Measurements from ENCODE around the gene ZNF417. TPM values are rescaled to one million over a fixed set of nuclear protein-coding genes. Genes with fewer than 3 reads are reported as not detected.

ZNF417 gene
- total RNA-seq, 1 donor = 20.6 TPM

- H3K4me2 ChIP-seq (ENCODE audit: insufficient read depth, low read length) = no peak overlapping the region
- TF ChIP-seq CTCF (IDR thresholded peaks at IDR 0.05; ENCODE audit: extremely low read depth, low read depth, low read length) = no peak
- H3K4me1 ChIP-seq (ENCODE audit: insufficient read depth, low read length) = no peaks in the 10 kb centered on the region
- DNase-seq (ENCODE audit: insufficient read length, low spot score, missing footprints) = no peak
- H3K4me3 ChIP-seq (ENCODE audit: insufficient read depth, low read length) = no peak overlapping the region
- H2AFZ ChIP-seq (ENCODE audit: low read length) = no peak overlapping the region
- H3K36me3 ChIP-seq (ENCODE audit: insufficient read depth, low read length) = peaks cover 30% of the 10 kb centered on the region
- peaks cover 34% of the 10 kb centered on the region for H3K9me3 ChIP-seq (ENCODE audit: low read depth, low read length)
- H3K79me2 ChIP-seq (ENCODE audit: insufficient read depth, low read length) = peaks cover 7% of the 10 kb centered on the region
- H3K27ac ChIP-seq (ENCODE audit: low read depth, low read length) = no peak overlapping the region
- H3K27me3 ChIP-seq (ENCODE audit: insufficient read depth, low read length) = no peaks in the 10 kb centered on the region
- H4K20me1 ChIP-seq (ENCODE audit: insufficient read depth, low read length) = no peaks in the 10 kb centered on the region
Observed at GRCh38 chr19:57927587-57927986, 11.2 kb upstream of the ZNF417 start.

- H2AFZ ChIP-seq (ENCODE audit: low read length) = no peak overlapping the region
- no peaks in the 10 kb centered on the region for H3K27me3 ChIP-seq (ENCODE audit: insufficient read depth, low read length)
- no peaks in the 10 kb centered on the region for H3K9me3 ChIP-seq (ENCODE audit: low read depth, low read length)
- TF ChIP-seq CTCF (IDR thresholded peaks at IDR 0.05; ENCODE audit: extremely low read depth, low read depth, low read length) = no peak
- H3K27ac ChIP-seq (ENCODE audit: low read depth, low read length) = no peak overlapping the region
- no peak overlapping the region for H3K4me2 ChIP-seq (ENCODE audit: insufficient read depth, low read length)
- H3K79me2 ChIP-seq (ENCODE audit: insufficient read depth, low read length) = peaks cover 44% of the 10 kb centered on the region
- no peak overlapping the region for H3K4me3 ChIP-seq (ENCODE audit: insufficient read depth, low read length)
- peaks cover 5% of the 10 kb centered on the region for H4K20me1 ChIP-seq (ENCODE audit: insufficient read depth, low read length)
- no peak for DNase-seq (ENCODE audit: insufficient read length, low spot score, missing footprints)
- peaks cover 9% of the 10 kb centered on the region for H3K4me1 ChIP-seq (ENCODE audit: insufficient read depth, low read length)
- H3K36me3 ChIP-seq (ENCODE audit: insufficient read depth, low read length) = peaks cover 22% of the 10 kb centered on the region
Observed at GRCh38 chr19:57914531-57914930, 1.9 kb downstream of the ZNF417 start.

GRCh38 chr19:57907394-57907793, 9.0 kb downstream of the ZNF417 start:
- DNase-seq (ENCODE audit: insufficient read length, low spot score, missing footprints) = no peak
- Histone ChIP-seq H3K9me3 (ENCODE audit: low read depth, low read length) (peaks cover 6% of the 10 kb centered on the region), H3K4me1 (ENCODE audit: insufficient read depth, low read length) (no peaks in the 10 kb centered on the region), H3K27ac (ENCODE audit: low read depth, low read length) (no peak overlapping the region), H4K20me1 (ENCODE audit: insufficient read depth, low read length) (peaks cover 5% of the 10 kb centered on the region), H3K79me2 (ENCODE audit: insufficient read depth, low read length) (peaks cover 10% of the 10 kb centered on the region), H2AFZ (ENCODE audit: low read length) (no peak overlapping the region), H3K27me3 (ENCODE audit: insufficient read depth, low read length) (no peaks in the 10 kb centered on the region), H3K4me3 (ENCODE audit: insufficient read depth, low read length) (no peak overlapping the region), H3K36me3 (ENCODE audit: insufficient read depth, low read length) (peaks cover 26% of the 10 kb centered on the region), H3K4me2 (ENCODE audit: insufficient read depth, low read length) (no peak overlapping the region)
- TF ChIP-seq CTCF (IDR thresholded peaks at IDR 0.05; ENCODE audit: extremely low read depth, low read depth, low read length) = no peak

- no peak overlapping the region for H2AFZ ChIP-seq (ENCODE audit: low read length)
- no peak overlapping the region for H3K4me2 ChIP-seq (ENCODE audit: insufficient read depth, low read length)
- no peaks in the 10 kb centered on the region for H3K79me2 ChIP-seq (ENCODE audit: insufficient read depth, low read length)
- H3K27me3 ChIP-seq (ENCODE audit: insufficient read depth, low read length) = no peaks in the 10 kb centered on the region
- peaks cover 5% of the 10 kb centered on the region for H4K20me1 ChIP-seq (ENCODE audit: insufficient read depth, low read length)
- no peak for TF ChIP-seq CTCF (IDR thresholded peaks at IDR 0.05; ENCODE audit: extremely low read depth, low read depth, low read length)
- no peak overlapping the region for H3K27ac ChIP-seq (ENCODE audit: low read depth, low read length)
- peaks cover 6% of the 10 kb centered on the region for H3K9me3 ChIP-seq (ENCODE audit: low read depth, low read length)
- H3K4me1 ChIP-seq (ENCODE audit: insufficient read depth, low read length) = no peaks in the 10 kb centered on the region
- H3K36me3 ChIP-seq (ENCODE audit: insufficient read depth, low read length) = peaks cover 12% of the 10 kb centered on the region
- DNase-seq (ENCODE audit: insufficient read length, low spot score, missing footprints) = no peak
- H3K4me3 ChIP-seq (ENCODE audit: insufficient read depth, low read length) = no peak overlapping the region
Observed at GRCh38 chr19:57905258-57905657, 11.1 kb downstream of the ZNF417 start.

Measured in osteoblast (primary cell).